GM18508 (cell line): Measurements from ENCODE around the gene TMEM209.

Experiments
- ATAC-seq: cut with Tn5 transposase; IDR thresholded peaks from one replicate; pipeline ENCODE4 v1.9.1; 2021; ENCODE audit warnings: moderate number of reproducible peaks; ENCODE audit not compliant: insufficient read depth, unreplicated experiment

Gene TMEM209

GRCh38 chr7:130178251-130178650 lies 27.0 kb downstream of the TMEM209 start:
- no peak for ATAC-seq

GRCh38 chr7:130174237-130174959 lies 30.8 kb downstream of the TMEM209 start:
- no peak for ATAC-seq

- no peak for ATAC-seq
These were observed 43.0 kb downstream of the TMEM209 start for GRCh38 chr7:130162196-130162595.

- ATAC-seq, result no peak
These were observed 44.8 kb downstream of the TMEM209 start for GRCh38 chr7:130160455-130160854.

- ATAC-seq, result no peak
These were observed 45.2 kb downstream of the TMEM209 start for GRCh38 chr7:130160023-130160422.

- no peak for ATAC-seq
These were observed 47.5 kb downstream of the TMEM209 start for GRCh38 chr7:130157700-130158099.

- no peak for ATAC-seq
These were observed 49.1 kb downstream of the TMEM209 start for GRCh38 chr7:130156140-130156539.

- no peak for ATAC-seq
These were observed 50.5 kb downstream of the TMEM209 start for GRCh38 chr7:130154501-130155317.

- ATAC-seq, result no peak
These were observed 51.1 kb downstream of the TMEM209 start for GRCh38 chr7:130154131-130154500.

- no peak for ATAC-seq
These were observed 51.8 kb downstream of the TMEM209 start for GRCh38 chr7:130153211-130153908.

GRCh38 chr7:130152493-130153210 lies 52.6 kb downstream of the TMEM209 start:
- ATAC-seq, result no peak

- no peak for ATAC-seq
These were observed 53.4 kb downstream of the TMEM209 start for GRCh38 chr7:130151591-130152492.

- ATAC-seq, result no peak
These were observed 54.6 kb downstream of the TMEM209 start for GRCh38 chr7:130150587-130150986.

GRCh38 chr7:130149281-130150139 lies 55.7 kb downstream of the TMEM209 start:
- no peak for ATAC-seq

- ATAC-seq, result no peak
These were observed 56.6 kb downstream of the TMEM209 start for GRCh38 chr7:130148561-130148960.

- ATAC-seq, result no peak
These were observed 57.4 kb downstream of the TMEM209 start for GRCh38 chr7:130147710-130148325.

- no peak for ATAC-seq
These were observed 58.4 kb downstream of the TMEM209 start for GRCh38 chr7:130146693-130147405.
